Putamen (tissue), 1 donor: ENCODE data around the gene ARVCF.

Experiments
- DNase-seq: peaks from one replicate; pipeline ENCODE4 v3.0.0-alpha.2; 2016; ENCODE audit warnings: low spot score

Gene ARVCF

DNA sequence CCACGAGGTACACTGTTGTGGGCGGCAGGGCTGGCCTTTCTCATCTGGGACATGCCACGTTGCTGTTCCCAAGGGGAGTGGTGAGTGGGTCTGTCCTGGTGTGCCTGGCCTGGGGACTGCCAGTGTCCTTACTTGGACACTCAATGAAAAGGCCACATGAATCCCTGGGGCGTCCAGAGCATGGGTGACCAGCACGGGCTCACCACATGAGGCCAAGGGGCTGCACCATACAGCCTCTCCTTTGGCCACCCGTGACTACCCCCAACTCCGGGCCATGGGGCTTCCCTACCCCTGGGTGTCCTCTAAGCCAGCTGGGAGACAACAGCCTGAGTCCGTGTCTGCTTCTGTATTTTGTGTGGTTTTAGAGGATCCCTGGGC, 54.8 kb downstream of the ARVCF start:
- no peak for DNase-seq

DNA sequence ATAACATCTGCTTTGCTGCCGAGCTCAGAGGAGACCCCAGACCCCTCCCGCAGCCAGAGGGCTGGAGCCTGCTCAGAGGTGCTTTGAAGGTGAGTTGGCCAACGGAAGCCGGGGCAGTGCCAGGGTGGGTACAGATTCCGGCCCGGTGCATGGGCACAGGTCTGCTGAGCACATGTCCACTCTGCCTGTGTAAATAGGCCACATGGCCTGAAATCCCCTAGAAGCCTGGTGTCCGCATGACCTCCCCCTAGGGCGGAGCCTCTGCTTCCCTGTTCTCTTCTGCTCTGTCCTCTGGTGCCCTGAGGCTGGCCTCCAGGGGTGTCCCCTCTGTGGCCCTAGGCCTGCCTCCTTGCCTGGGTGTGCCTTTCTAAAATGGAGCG, 55.4 kb downstream of the ARVCF start:
- DNase-seq = no peak

DNA sequence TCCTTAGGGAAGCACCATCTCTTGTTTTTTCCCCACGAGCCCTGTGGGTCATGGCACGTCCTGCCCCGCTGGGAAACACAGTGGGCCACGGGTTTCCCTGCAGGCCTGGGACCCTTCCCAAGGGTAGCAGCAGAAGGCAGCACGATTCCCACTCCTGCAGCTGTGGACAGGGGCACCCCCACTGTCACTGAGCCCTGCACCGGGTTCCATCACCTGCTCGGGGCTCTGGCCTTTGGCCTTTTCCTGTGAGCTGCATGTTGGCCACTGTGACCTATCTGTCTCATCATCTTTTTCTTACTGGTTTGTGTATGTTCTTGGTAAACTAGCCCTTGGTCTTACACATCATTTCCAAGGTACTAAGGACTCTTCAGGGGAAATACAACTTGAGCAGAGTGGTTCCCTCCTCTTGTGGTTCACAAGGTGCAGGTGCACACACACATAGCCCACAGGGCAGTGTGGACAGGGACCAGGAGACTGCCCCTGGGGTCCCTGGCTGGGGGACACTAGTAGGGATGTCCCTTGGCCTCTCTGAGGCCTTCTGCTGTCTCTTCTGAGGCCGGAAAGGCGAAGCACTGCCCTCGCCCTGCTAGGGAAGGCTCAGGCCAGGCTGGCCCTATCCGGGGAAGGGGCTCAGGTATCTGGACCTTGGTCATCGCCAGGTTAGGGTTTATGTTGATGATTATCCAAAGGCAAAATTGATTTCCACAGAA, 56.0 kb downstream of the ARVCF start:
- no peak for DNase-seq

DNA sequence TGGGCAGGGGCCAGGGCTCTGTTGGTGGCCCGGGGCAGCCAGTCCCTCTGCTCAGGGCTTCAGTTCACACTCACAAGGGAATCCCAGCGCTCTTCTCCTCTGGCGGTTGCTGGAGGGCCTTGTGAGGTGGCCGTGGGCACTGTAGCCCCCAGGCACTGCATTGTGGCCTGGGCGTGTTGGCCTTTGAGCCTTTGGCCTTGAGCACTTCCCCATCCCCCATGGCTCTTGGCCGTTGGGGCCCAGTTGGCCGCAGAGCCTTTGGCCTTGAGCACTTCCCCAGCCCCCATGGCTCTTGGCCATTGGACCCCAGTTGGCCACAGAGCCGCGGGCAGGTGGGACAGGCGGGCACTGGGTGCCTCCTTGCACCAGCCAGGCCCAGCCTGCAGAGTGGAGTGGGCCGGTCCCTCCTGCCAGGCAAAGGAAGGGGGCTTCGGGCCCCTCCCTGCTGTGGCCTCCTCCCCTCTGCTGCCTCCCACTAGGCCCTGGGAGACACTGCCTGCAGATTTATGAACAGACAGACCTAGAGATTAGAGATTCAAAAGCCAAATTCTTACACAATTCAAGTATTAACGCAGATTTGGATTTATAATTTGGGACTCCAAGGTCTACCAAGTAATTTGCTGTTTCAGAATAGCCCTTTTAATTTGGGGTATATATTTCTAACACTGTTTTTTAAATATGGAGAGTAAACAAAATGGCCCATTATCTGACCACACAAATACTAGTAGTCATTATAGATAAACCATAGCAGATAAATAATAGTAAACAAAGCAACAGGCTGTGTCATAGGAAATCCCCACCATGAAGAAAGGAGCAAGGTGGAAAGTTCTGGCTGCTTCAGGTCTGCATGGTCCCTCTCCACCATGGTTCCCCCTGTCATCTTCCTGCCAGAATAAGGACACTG, 56.8 kb downstream of the ARVCF start:
- no peak for DNase-seq

DNA sequence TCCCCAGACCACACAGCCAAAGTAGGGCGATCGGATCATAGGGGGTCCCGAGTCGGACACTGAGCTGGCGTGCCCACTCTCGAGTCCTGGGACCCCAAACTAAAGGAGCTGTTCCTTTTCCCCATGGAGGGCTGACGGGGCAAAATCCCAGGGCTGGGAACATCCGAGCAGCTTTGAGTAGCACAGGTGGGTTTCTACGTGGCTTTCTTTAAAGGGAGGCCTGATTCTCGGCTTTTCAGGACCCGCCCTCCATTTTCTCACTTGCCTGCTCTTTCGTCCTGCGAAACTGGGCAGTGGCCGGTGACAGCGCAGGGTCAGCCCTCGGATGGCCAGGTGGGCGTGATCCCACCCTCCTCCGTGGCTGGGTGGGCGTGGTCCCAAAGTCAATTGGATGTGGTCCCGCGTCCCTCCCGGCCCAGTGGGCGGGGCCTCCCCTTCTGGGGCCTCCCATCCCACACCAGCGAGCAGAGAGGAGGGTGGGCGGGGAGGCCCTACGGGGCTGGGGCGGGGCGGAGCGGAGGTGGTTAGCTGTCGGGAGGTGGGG, 57.5 kb downstream of the ARVCF start:
- no peak for DNase-seq

DNA sequence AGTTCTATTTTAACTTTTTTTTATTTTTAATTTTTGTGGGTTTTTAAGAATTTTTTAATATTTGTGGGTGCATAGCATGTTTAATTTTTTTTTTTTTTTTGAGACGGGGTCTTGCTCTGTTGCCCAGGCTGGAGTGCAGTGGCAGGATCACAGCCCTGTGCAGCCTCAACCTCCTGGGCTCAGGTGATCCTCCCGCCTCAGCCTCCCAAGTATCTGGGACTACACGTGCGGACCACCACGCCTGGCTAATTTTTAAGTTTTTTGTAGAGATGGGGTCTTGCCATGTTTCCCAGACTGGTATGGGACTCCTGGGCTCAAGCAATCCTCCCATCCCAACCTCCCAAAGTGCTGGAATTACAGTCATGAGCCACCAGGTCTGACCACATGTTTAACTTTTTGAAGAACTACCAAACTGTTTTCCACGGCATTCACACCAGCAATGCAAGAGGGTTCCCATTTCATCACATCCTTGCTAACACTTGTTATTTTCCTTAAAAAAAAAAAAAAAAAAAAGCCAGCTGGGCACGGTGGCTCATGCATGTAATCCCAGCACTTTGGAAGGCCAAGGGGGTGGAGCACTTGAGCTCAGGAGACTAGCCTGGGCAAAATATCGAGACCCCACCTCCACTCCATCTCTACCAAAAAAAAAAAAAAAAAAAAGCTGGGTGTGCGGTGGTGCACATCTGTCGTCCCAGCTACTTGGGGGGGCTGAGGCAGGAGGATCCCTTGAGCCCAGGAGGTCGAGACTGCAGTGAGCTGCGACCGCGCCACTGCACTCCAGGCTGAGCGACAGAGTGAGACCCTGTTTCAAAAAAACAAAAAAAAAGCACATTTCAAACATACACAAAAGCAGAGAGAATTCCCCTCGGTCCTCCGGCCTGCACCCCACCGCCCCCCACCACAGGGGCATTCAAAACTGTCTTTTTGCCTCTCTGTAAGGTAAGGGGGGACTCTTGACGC, 58.3 kb downstream of the ARVCF start:
- DNase-seq = no peak

DNA sequence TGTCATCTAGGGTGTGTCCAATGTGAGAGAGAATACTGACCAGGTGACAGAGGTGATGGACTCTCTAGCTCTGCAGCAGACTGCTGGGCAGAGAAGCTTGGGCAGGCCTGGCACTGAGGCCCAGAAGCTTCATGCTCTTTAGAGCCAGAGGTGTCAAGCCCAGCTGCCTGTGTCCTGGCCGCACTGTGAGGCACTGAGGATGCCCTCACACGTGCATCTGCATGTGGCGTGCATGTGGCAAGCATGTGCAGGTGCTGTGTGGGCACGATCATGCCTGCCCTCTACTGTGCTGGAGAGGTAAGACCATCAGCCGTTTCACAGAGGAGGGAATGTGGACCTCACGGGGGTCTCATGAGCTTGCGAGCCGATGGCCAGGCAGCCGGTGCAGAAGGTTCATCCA, 59.2 kb downstream of the ARVCF start:
- no peak for DNase-seq

DNA sequence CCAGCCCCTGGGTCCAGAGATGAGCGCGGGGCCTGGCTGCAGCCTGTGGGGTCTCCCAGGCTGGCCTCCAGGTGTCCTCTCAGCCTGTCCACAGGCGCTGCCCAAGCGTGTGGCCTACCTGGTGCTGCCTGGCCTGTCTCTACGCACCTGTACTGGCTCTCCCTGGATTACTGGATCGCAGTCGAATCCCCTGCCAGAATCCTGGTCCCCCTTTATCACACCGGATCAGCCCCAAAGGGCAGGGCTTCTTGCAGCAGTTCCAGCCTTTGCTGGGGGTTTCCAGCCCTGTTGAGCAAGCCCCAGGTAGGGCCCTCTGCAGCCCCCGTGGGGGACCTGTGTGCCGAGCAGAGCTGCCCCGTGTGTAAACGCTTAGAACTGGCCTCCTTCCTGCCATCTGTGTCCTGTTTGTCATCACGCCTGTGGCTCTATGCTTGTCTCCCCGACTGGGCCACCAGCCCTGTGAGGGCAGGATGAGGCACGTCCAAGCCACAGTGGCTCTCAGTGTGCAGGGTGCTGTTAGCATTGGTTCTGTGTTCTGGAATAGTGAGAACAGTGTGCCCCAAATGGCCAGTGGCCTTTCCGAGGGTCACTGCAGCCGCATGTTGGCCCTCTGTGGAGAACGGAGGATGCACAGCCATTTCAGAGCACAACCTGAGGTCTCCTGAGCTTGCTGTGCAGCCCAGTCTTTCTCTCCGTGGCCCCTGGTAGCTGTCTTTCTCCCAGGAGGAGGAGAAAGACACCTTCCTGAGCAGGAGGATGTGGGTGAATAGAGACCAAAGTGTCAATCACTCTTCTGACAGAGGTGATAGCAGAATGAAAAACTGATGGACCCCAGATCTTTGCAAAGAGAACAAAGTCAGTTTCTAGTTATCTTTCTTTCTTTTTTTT, 61.1 kb downstream of the ARVCF start:
- no peak for DNase-seq

DNA sequence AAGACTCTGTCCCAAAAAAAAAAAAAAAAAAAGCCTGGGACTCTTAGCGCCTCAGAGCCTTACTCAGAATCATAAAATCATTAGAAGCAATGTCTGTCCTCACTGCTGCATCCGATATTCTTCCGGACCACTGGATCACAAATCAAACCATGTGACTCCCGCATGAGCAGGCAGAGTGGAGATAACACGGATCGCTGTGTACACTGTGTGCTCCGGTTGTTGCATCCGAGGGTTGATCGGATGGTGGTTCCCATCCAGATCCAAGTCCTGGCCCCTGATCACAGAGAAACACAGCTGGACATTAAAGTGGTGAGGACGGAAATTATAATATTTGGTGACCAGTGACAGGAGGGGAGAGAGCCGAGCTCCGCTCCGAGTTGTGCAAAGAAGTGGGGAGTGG, 65.3 kb downstream of the ARVCF start:
- no peak for DNase-seq

DNA sequence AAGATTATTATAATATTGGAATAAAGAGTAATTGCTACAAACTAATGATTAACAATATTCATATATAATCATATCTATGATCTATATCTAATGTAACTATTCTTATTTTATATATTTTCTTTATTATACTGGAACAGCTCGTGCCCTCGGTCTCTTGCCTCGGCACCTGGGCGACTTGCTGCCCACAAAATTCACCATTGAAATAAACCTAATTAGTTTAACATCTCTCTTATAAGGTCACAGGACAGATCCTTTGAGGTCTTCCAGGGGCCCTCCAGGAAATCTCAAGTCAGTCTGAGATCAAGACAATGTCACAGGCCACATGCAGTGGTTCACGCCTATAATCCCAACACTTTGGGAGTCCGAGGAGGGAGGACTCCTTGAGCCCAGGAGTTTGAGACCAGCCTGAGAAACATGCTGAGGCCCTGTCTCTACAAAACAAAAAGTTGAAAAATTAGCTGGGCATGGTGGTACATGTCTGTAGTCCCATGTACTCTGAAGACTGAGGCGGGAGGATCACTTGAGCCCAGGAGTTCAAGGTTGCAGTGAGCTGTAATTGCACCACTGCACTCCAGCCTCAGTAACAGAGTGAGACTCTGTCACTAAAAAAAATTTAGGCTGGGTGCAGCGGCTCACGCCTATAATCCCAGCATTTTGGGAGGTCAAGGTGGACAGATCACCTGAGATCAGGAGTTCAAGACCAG, 68.4 kb downstream of the ARVCF start:
- no peak for DNase-seq

DNA sequence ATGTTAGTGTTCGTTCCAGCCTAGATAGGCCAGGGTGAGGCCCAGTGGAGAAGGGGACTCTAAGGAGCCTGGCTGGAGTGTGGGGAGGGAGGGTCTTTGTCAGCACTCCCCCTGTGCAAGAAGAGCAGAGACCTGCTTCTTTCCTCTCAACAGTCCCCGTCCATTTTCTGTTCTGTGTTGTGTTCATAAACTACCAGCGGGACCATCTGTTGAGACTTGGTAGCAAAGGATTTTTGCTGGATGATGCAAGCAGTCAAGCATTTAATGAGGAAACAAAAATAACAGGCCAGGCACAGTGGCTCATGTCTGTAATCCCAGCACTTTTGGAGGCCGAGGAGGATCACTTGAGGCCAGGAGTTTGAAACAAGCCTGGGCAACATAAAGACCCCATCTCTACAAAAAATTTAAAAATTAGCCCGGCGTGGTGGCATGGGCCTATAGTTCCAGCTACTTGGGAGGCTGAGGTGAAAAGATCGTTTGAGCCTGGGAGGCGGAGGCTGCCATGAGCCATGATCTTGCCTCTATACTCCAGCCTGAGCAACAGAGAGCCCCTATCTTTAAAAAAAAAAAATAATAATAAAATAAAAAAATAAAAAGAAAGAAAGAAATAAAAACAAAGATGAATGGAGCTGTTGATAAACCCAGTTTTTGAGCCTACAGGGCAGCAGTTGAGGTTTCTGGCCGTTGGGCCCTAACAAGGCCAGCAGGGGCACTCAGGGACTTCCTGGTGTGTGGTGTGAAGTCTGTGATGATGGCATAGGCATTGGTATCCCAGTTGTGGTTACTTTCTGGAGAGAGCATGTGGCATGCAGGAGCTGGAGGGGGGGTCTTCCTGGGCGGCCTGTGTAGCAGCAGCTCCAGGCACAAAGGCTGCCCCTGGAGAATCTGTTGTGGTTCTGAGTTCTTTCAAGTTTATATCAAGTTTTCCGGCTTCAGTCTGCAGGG, 73.3 kb downstream of the ARVCF start:
- no peak for DNase-seq

DNA sequence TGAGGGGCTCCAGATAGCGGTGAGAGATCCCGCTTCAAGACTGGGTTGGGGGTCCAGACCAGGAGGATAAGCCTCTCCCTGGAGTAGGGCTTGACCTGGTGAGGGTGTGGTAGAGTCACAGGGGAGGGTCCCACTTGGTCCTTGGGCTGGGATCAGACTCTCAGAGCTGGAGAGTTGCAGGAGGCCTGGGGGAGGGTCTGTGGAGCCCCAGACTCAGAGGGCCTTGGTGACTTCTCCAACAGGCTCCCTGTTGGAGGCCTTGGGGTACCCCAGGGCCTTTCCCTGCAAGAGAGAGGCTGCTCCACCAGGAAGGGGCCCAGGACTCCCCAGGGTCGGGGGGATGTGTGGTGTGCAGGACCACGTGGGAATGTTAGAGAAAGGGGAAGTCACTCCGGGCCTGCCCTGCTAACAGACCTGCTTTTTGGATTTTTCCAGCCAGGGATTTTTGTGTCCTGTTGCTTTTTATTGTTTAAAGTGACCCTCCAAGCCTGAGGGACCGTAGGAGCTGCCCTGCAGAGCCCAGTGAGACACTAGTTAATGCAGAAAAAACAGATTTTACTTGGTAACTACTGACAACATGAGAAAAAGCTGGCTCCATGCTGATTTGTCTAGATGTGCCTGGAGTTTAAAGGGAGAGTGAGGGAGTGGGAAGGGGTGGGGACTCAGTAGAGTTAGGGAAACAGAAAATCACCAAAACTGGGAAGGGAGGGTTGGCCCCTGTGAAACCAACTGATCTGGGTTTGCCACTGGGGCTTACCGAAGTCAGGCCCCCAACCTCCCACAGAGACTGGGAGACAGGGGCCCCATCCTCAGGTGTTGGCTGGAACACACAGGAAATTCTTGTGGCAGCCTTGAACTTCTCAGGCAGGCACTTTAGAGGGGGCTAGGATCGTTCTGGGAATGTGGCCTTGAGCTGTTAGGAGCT, 74.2 kb downstream of the ARVCF start:
- DNase-seq = no peak

DNA sequence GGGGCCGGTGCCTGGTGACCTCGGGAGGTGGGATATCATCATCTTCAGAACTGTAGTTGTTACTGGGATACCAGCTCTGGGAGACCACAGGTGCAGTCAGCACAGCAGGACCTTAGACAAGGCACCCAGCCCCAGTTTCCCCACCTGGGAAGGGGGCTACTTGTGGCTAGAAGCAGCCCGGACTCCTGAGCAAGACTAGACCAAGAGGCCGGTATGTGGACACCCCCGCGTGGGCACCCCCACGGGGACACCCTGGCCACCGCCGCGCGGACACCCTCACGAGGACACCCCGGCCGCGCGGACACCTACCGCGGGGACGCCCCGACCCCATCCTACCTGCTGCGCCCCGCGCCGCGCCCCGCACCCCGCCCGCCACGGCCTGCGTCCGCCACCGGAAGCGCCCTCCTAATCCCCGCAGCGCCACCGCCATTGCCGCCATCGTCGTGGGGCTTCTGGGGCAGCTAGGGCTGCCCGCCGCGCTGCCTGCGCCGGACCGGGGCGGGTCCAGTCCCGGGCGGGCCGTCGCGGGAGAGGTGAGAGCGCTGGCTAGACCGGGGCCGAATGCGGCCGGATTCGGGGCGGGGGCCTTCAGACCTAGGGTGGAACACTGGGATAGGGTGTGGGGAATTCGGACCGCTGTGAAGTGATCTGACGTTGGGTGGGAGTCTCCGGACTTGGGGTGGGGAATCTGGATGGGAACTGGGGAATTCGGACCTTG, 75.1 kb downstream of the ARVCF start, which contains the start of the genes COMT and TXNRD2:
Gene COMT, plus strand, starts transcription at position 408 of the 718 bp plus-strand sequence. CDS start 20,755 bp downstream, outside the sequence.
Gene TXNRD2, minus strand, starts transcription at position 454 of the 718 bp plus-strand sequence. Its CDS starts 15 bp downstream, at position 439.
- DNase-seq = peak; percentile 39

DNA sequence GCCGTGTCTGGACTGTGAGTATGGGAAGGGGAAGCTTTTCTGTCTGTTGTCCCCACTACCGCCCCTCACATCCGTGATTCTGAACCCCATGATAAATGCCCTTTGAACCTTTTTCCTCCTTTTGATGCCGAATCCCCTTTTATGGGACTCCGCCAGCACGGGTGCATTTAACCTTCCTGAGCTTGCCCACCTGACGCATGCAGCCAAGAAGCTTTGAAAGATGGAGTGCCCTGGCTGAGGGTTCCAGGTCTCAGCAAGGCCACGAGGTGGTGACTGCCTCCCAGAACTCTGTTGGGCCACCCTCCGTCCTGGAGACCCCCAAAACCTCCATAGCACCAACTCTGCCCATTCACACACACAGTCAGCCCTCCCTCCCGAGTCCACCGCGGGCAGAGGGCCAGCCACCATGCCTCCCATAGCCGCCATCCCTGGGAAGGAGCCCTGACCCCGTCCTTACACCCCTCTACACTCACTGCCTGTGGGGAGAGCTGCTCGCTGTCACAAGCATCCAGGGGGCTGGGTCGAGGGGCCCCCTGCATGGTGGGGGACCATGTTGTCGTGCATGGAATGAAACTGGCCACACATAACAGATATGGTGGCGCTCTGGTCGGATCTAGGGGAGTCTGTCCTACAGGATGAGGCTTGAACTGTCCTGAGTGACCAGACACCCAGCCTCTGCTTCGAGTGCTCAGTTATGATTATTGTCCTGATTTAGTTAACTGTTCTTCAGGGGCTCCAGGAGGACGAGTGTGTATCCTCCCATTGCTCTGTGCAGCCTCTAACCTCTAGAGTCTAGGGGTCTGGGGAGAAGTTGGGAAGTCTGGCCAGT, 75.9 kb downstream of the ARVCF start:
- DNase-seq = no peak

DNA sequence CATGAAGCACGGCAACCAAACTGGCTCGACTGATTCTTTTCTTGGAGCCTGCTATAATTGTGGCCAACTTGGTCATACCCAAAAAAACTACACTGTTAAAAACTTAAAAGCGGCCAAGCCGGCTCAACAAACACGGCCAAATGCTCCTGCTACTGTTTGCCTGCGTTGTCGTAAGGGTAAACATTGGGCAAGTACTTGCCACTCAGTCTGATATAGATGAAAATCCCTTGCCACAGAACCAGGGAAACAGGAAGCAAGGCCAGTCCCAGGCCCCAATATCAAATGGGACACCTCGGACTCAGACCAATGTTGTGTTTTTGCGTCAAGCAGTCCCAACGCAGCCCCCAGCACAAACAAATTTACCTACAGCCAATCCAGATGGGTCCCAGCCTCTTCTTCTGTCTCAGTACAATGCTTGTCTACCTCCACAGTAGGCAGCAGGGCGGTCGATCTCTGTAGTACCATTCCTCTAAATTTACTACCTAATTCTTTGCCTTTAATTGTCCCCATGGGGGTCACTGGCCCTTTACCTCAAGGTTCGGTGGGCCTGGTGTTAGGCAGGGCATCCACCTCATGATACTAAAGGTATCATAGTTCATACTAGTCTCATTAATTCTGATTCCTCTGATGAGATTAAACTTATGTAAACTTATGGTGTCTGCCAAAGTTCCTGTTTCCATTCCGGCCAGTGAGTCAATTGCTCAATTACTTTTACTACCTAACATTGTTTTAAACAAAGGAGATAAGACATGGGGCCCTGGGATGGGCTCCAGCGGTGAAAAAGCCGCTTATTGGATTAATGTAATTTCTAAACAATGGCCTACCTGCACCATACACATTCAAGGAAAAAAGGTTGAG, 78.8 kb downstream of the ARVCF start:
- no peak for DNase-seq
